A673 (cell line): Measurements from ENCODE around the gene PTS. TPM values are rescaled to one million over a fixed set of nuclear protein-coding genes. Genes with fewer than 3 reads are reported as not detected.

ENCODE experiments used
- BruUV-seq: library from RNA; stranded (reverse); fragments of 400-500 nt; replicated peaks from 2 replicates; lab custom pipeline; 2021; lab: Mats Ljungman, UMichigan
- CTCF ChIA-PET: fragments of 300-600 bp; sonication (Branson Sonifier 250); formaldehyde crosslinking; loops from one replicate; lab custom pipeline; 2022; ENCODE audit warnings: antibody characterized with exemption; lab: Charles Lee
- POLR2A ChIA-PET: fragments of 300-600 bp; sonication (Branson Sonifier 250); formaldehyde crosslinking; loops from one replicate; lab custom pipeline; 2022; ENCODE audit warnings: antibody characterized with exemption; ENCODE audit not compliant: low non-redundant PET; lab: Charles Lee
- DNase-seq: peaks from one replicate; pipeline ENCODE4 v3.0.0-alpha.2; 2015; ENCODE audit warnings: low spot score
- H3K27ac ChIP-seq: fragments of 200-600 bp; sonication (generic); 2 replicates; pipeline ENCODE4 v1.5.1; 2016; ENCODE audit warnings: mixed run types, low read depth, mild to moderate bottlenecking, mixed read lengths, antibody characterized with exemption, low read length; ENCODE audit not compliant: poor library complexity, severe bottlenecking
- H3K27me3 ChIP-seq: fragments of 200-600 bp; sonication (generic); replicated peaks from 2 replicates; pipeline ENCODE4 v1.6.1; 2017; ENCODE audit warnings: mixed run types, low read depth, mild to moderate bottlenecking, mixed read lengths, antibody characterized with exemption, low read length; ENCODE audit not compliant: insufficient read depth, poor library complexity
- H3K36me3 ChIP-seq: fragments of 200-600 bp; sonication (generic); 2 replicates; pipeline ENCODE4 v1.6.1; 2016; ENCODE audit warnings: mixed run types, mild to moderate bottlenecking, mixed read lengths, antibody characterized with exemption, low read length; ENCODE audit not compliant: insufficient read depth, poor library complexity, severe bottlenecking
- H3K4me1 ChIP-seq: fragments of 200-600 bp; sonication (generic); 2 replicates; pipeline ENCODE4 v1.6.1; 2017; ENCODE audit warnings: mixed run types, mild to moderate bottlenecking, mixed read lengths, antibody characterized with exemption, low read length; ENCODE audit not compliant: insufficient read depth, poor library complexity, severe bottlenecking
- H3K4me3 ChIP-seq: fragments of 200-600 bp; sonication (generic); 2 replicates; pipeline ENCODE4 v1.5.1; 2016; ENCODE audit warnings: low read depth, mixed run types, mild to moderate bottlenecking, mixed read lengths, low read length; ENCODE audit not compliant: poor library complexity, severe bottlenecking
- H3K9me3 ChIP-seq: fragments of 200-600 bp; sonication (generic); 2 replicates; pipeline ENCODE4 v1.6.1; 2016; ENCODE audit warnings: mixed run types, low read depth, mild to moderate bottlenecking, mixed read lengths, antibody characterized with exemption, low read length; ENCODE audit not compliant: poor library complexity, severe bottlenecking
- CTCF ChIP-seq: fragments of 300-800, 200-600 bp; sonication (generic); conservative IDR thresholded peaks from 2 replicates; pipeline ENCODE4 v1.5.1; 2017; ENCODE audit warnings: low read depth, mild to moderate bottlenecking, antibody characterized with exemption, low read length, moderate library complexity, mixed read lengths
- EZH2 ChIP-seq: fragments of 200-600 bp; sonication (generic); IDR thresholded peaks from 2 replicates; pipeline ENCODE4 v1.6.1; 2017; ENCODE audit warnings: borderline replicate concordance, low read depth, mild to moderate bottlenecking, mixed read lengths, antibody characterized with exemption, low read length; ENCODE audit not compliant: poor library complexity, severe bottlenecking
- intact Hi-C: fragments of 100-400 bp; cut with micrococcal nuclease; formaldehyde crosslinking; loops from one replicate; pipeline ENCODE4 v1.10.0; 2022; ENCODE audit not compliant: unreplicated experiment
- total RNA-seq: library from RNA; stranded (reverse); gene quantifications from 2 replicates; pipeline ENCODE4 v1.2.3, GENCODE V29; 2021

Gene PTS
- total RNA-seq, 1 experiment from 2014 or later = 96.8 TPM

GRCh38 chr11:112216561-112217105 lies 9.6 kb upstream of the PTS start:
- CTCF ChIA-PET = interaction anchor here (0.8 kb wide), 1 partner anchor 339 kb away, joined by 4 read pairs; no protein-coding TSS in a partner anchor
- no TSS peak for BruUV-seq

GRCh38 chr11:112219476-112220232 lies 6.6 kb upstream of the PTS start:
- ChIA-PET CTCF (interaction anchor here (0.6 to 3.4 kb wide), 4 partner anchors 38 to 61 kb away, joined by 3 to 32 read pairs (median 6); no protein-coding TSS in a partner anchor), POLR2A (interaction anchor here (0.6 kb wide), 1 partner anchor 59 kb away, joined by 3 read pairs; no protein-coding TSS in a partner anchor)
- Histone ChIP-seq H3K27me3 (no peaks in the 10 kb centered on the region), H3K36me3 (no peaks in the 10 kb centered on the region), H3K9me3 (no peaks in the 10 kb centered on the region), H3K27ac (no peak overlapping the region), H3K4me3 (no peak overlapping the region), H3K4me1 (peaks cover 27% of the 10 kb centered on the region)
- intact Hi-C loops = loop anchor here (1.0 to 10.0 kb wide), 3 partner anchors 61 to 1069 kb away; no protein-coding TSS in a partner anchor
- no TSS peak for BruUV-seq
- DNase-seq = peak; percentile 90
- TF ChIP-seq EZH2 (no peak), CTCF (peak; percentile 90)

More at GRCh38 chr11:112216561-112217105, 9.6 kb upstream of the PTS start:
- intact Hi-C loops = no loop called here
- Histone ChIP-seq H3K27ac (no peak overlapping the region), H3K27me3 (no peaks in the 10 kb centered on the region), H3K36me3 (no peaks in the 10 kb centered on the region), H3K9me3 (no peaks in the 10 kb centered on the region), H3K4me3 (no peak overlapping the region), H3K4me1 (peaks cover 18% of the 10 kb centered on the region)
- POLR2A ChIA-PET = no interaction called here
- no peak for DNase-seq
- no peak for TF ChIP-seq EZH2
- TF ChIP-seq CTCF = no peak

- H3K36me3 ChIP-seq = no peaks in the 10 kb centered on the region
- DNase-seq = peak; percentile 72
- TF ChIP-seq CTCF (no peak), EZH2 (no peak)
- ChIA-PET CTCF (interaction anchor here (0.6 to 3.4 kb wide), 3 partner anchors 59 to 908 kb away, joined by 3 to 32 read pairs (median 3); no protein-coding TSS in a partner anchor), POLR2A (interaction anchor here (0.6 to 0.7 kb wide), 2 partner anchors 242 to 400 kb away, joined by 4 read pairs; no protein-coding TSS in a partner anchor)
- H3K27me3 ChIP-seq = no peaks in the 10 kb centered on the region
- no peaks in the 10 kb centered on the region for H3K9me3 ChIP-seq
- H3K27ac ChIP-seq = peak overlapping the region; percentile 52
- intact Hi-C loops = loop anchor here (1.0 to 10.0 kb wide), 3 partner anchors 333 to 1067 kb away; no protein-coding TSS in a partner anchor
- H3K4me3 ChIP-seq = no peak overlapping the region
- BruUV-seq = no TSS peak
- H3K4me1 ChIP-seq = peaks cover 29% of the 10 kb centered on the region
Measured at GRCh38 chr11:112221274-112221835, 4.9 kb upstream of the PTS start.
